ENCODE data around the gene TMC3. TPM values are rescaled to one million over a fixed set of nuclear protein-coding genes. Genes with fewer than 3 reads are reported as not detected.

TMC3 gene
- total and polyA plus RNA-seq, 9 of the 15 experiments (the other 6 are each of a cell fraction or from before 2014, with no cell fraction given), result 0.01 to 0.14 TPM; not detected in 7

- Histone ChIP-seq H3K4me1 (replicated peaks in 1 of 2; ENCODE audit: control insufficient read depth in 2 of 2, insufficient read depth in 2 of 2, low read length in 2 of 2) (peaks cover 4 to 9% of the 10 kb centered on the region in 2 experiments; a peak in 2 of 5 replicates), H3K4me2 (ENCODE audit: insufficient read depth, low read length) (peak overlapping the region; percentile 66), H2AFZ (ENCODE audit: low read depth, low read length) (peak overlapping the region; percentile 86), H3K9ac (ENCODE audit: insufficient read depth in 1 of 2, low read depth in 2 of 2, low read length in 2 of 2) (peak overlapping the region in 1 of 2 experiments; percentile 21; a peak in 2 of 4 replicates), H3K79me2 (ENCODE audit: control insufficient read depth, insufficient read depth, low read length) (no peaks in the 10 kb centered on the region), H3K9me3 (replicated peaks; ENCODE audit: control insufficient read depth, insufficient read depth, low read depth, low read length) (no peaks in the 10 kb centered on the region), H4K20me1 (replicated peaks; ENCODE audit: control insufficient read depth, insufficient read depth, low read length) (no peaks in the 10 kb centered on the region), H3K4me3 (peak overlapping the region; percentile 15; the same call in 1 of the 2 replicates), H3K9me1 (ENCODE audit: control insufficient read depth, insufficient read depth, low read length) (no peaks in the 10 kb centered on the region), H3K27me3 (ENCODE audit: control insufficient read depth in 2 of 2, insufficient read depth in 2 of 2, low read length in 2 of 2) (peaks cover 0 to 3% of the 10 kb centered on the region in 2 experiments; a peak in 1 of 5 replicates), H3K36me3 (ENCODE audit: control insufficient read depth, insufficient read depth, low read length) (no peaks in the 10 kb centered on the region), H3K27ac (ENCODE audit: extremely low read depth, low read depth, low read length) (no peak overlapping the region)
- no peak for TF ChIP-seq RBM17 (IDR thresholded peaks at IDR 0.05; ENCODE audit: borderline replicate concordance, low read depth, low read length)
- TF ChIP-seq CBFA2T2 (conservative IDR thresholded peaks at IDR 0.05), result no peak
- no peak for TF ChIP-seq CREB5 (CRISPR knock-in tag; IDR thresholded peaks at IDR 0.05)
- no peak for TF ChIP-seq ZNF263 (CRISPR knock-in tag; IDR thresholded peaks at IDR 0.05; ENCODE audit: borderline replicate concordance)
- TF ChIP-seq ASH1L (IDR thresholded peaks at IDR 0.05; ENCODE audit: borderline replicate concordance, low read depth, partially characterized antibody), result no peak
- TF ChIP-seq SUPT5H (IDR thresholded peaks at IDR 0.05), result no peak
- no peak for TF ChIP-seq ZNF146 (CRISPR knock-in tag; IDR thresholded peaks at IDR 0.05; ENCODE audit: unreplicated experiment)
- no peak for TF ChIP-seq HDGF (IDR thresholded peaks at IDR 0.05)
- TF ChIP-seq ZNF384 (IDR thresholded peaks at IDR 0.05; ENCODE audit: low read depth, low read length), result no peak
- TF ChIP-seq ZNF75A (CRISPR knock-in tag; IDR thresholded peaks at IDR 0.05), result no peak
- no peak for TF ChIP-seq TSC22D4 (tag; IDR thresholded peaks at IDR 0.05)
- no peak for TF ChIP-seq RERE (CRISPR knock-in tag; IDR thresholded peaks at IDR 0.05; ENCODE audit: borderline replicate concordance)
- no peak for TF ChIP-seq POLR2G (IDR thresholded peaks at IDR 0.05; ENCODE audit: low read depth, low read length)
- TF ChIP-seq NFIX (CRISPR knock-in tag; IDR thresholded peaks at IDR 0.05; ENCODE audit: low read depth), result no peak
- no peak for TF ChIP-seq IFI16 (CRISPR knock-in tag; IDR thresholded peaks at IDR 0.05)
- no peak for TF ChIP-seq SAFB (IDR thresholded peaks at IDR 0.05; ENCODE audit: borderline replicate concordance, low read depth, low read length)
- no peak for TF ChIP-seq BRD4 (IDR thresholded peaks at IDR 0.05)
- TF ChIP-seq CSDE1 (IDR thresholded peaks at IDR 0.05), result no peak
- 33% methylated on average over 10 of the region's 12 CpGs for WGBS (ENCODE audit: insufficient coverage, low coverage, missing lambda C conversion rate)
- no peak for FAIRE-seq
- intact Hi-C loops (cut with micrococcal nuclease), result no loop called here
- in situ Hi-C loops (cut with MboI), result no loop called here
- POLR2A ChIA-PET, result interaction anchor here (1.6 kb wide), 1 partner anchor 9 kb away, joined by 4 read pairs; no protein-coding TSS in a partner anchor
- no peak for ATAC-seq
- no peak for DNase-seq (ENCODE audit: extremely low read depth in 1 of 4, low spot score in 3 of 4)
- no TSS peak for BruUV-seq (replicated peaks)
- CTCF ChIA-PET (ENCODE audit: low intra/inter-chr PET ratio), result interaction anchor here (0.6 kb wide), 1 partner anchor 1074 kb away, joined by 3 read pairs; no protein-coding TSS in a partner anchor
These were observed 41.7 kb downstream of the TMC3 start for GRCh38 chr15:81332326-81332725.
